GM12878 (cell line): ENCODE measurements around the gene GNB5. TPM values are rescaled to one million over a fixed set of nuclear protein-coding genes. Genes with fewer than 3 reads are reported as not detected.

Source experiments
- CHD2 ChIP-seq: IDR thresholded peaks from 2 replicates; pipeline ENCODE4 v1.6.1; 2011; ENCODE audit warnings: low read depth, low read length, improper control_type of control experiment, borderline replicate concordance
- DPF2 ChIP-seq: fragments of 450-650 bp; IDR thresholded peaks from 2 replicates; pipeline ENCODE4 v1.6.1; 2017; ENCODE audit warnings: mild to moderate bottlenecking
- EED ChIP-seq: sonication (generic); IDR thresholded peaks from 2 replicates; pipeline ENCODE4 v1.6.1; 2016; ENCODE audit warnings: antibody characterized with exemption, low read depth
- IRF5 ChIP-seq: fragments of 450-650 bp; IDR thresholded peaks from 2 replicates; pipeline ENCODE4 v1.6.1; 2017; ENCODE audit warnings: borderline replicate concordance
- KAT2A ChIP-seq: conservative IDR thresholded peaks from 2 replicates; pipeline ENCODE4 v1.6.1; 2011; ENCODE audit warnings: low read depth, low read length; ENCODE audit not compliant: control insufficient read depth
- NFIC ChIP-seq: IDR thresholded peaks from 2 replicates; pipeline ENCODE4 v1.6.1; 2012; ENCODE audit warnings: low read depth, mild to moderate bottlenecking, inconsistent platforms, low read length, moderate library complexity
- NFYA ChIP-seq: IDR thresholded peaks from 2 replicates; pipeline ENCODE4 v1.6.1; 2011; ENCODE audit warnings: low read depth, mild to moderate bottlenecking, low read length, improper control_type of control experiment, borderline replicate concordance
- PAX8 ChIP-seq: fragments of 450-650 bp; IDR thresholded peaks from 2 replicates; pipeline ENCODE4 v1.6.1; 2017; ENCODE audit warnings: mild to moderate bottlenecking, moderate library complexity
- POLR2A ChIP-seq: IDR thresholded peaks from 2 replicates; pipeline ENCODE4 v1.6.1; 2011; ENCODE audit warnings: low read depth, mild to moderate bottlenecking, low read length
- POU2F2 ChIP-seq: IDR thresholded peaks from 3 replicates; pipeline ENCODE4 v1.6.1; 2011; ENCODE audit warnings: low read depth, mild to moderate bottlenecking, low read length, borderline replicate concordance
- REST ChIP-seq: IDR thresholded peaks from 2 replicates; pipeline ENCODE4 v1.6.1; 2012; ENCODE audit warnings: mild to moderate bottlenecking, low read depth, low read length
- USF2 ChIP-seq: IDR thresholded peaks from 2 replicates; pipeline ENCODE4 v1.6.1; 2011; ENCODE audit warnings: low read depth, low read length, improper control_type of control experiment, borderline replicate concordance
- YBX1 ChIP-seq: fragments of 450-650 bp; IDR thresholded peaks from 2 replicates; pipeline ENCODE4 v1.6.1; 2016; ENCODE audit warnings: antibody characterized with exemption
- ZBTB11 ChIP-seq: fragments of 450-650 bp; formaldehyde crosslinking; IDR thresholded peaks from 2 replicates; pipeline ENCODE4 v1.5.0; 2022; ENCODE audit warnings: mild to moderate bottlenecking, missing genetic modification characterization
- ZBTB4 ChIP-seq: fragments of 450-650 bp; formaldehyde crosslinking; IDR thresholded peaks from 2 replicates; pipeline ENCODE4 v1.4.0; 2022; ENCODE audit warnings: mild to moderate bottlenecking, moderate library complexity
- ZNF207 ChIP-seq: fragments of 450-650 bp; IDR thresholded peaks from 2 replicates; pipeline ENCODE4 v1.6.1; 2014; ENCODE audit warnings: antibody characterized with exemption, mild to moderate bottlenecking, borderline replicate concordance
- ZNF217 ChIP-seq: fragments of 450-650 bp; IDR thresholded peaks from 2 replicates; pipeline ENCODE4 v1.6.1; 2017; ENCODE audit warnings: antibody characterized with exemption, mild to moderate bottlenecking
- polyA plus RNA-seq, 11 experiments: library from polyadenylated mRNA; depleted of rRNA in 4 of 11; unstranded in 6 of 11; stranded (reverse) in 5 of 11; fragments of >200 nt; fragmentation: Nextera tagmentation in 4 of 11; fragmentation: Illumina TruSeq in 1 of 11; extraction: Ambion mirVana in 4 of 11; extraction: Trizol in 1 of 11; gene quantifications; 1 replicate in 1 of 11; 2 replicates in 10 of 11; pipeline versions ENCODE4 v1.2.1 to v1.2.3, GENCODE V29; 2011 to 2016; ENCODE audit warnings: inconsistent platforms in 2 of 11, missing spikeins in 2 of 11, low read depth in 1 of 11
- total RNA-seq, 4 experiments: library from RNA; depleted of rRNA in 3 of 4; stranded (reverse); fragments of >200 nt in 3 of 4; fragmentation: Illumina TruSeq in 1 of 4; extraction: Trizol in 1 of 4; gene quantifications; 2 replicates each; pipeline versions ENCODE4 v1.2.1 to v1.2.3, GENCODE V29; 2013 to 2021

The GNB5 gene
- total and polyA plus RNA-seq, 10 of the 15 experiments (the other 5 are each of a cell fraction or from before 2014, with no cell fraction given) = 2.4 to 25.9 (median 15.2) TPM

- TF ChIP-seq CHD2 (no peak), POLR2A (no peak), REST (no peak), USF2 (no peak), ZBTB4 (CRISPR knock-in tag) (no peak), DPF2 (peak; percentile 26; the same call in 1 of the 2 replicates), PAX8 (no peak), ZNF217 (no peak; the same call in 1 of the 2 replicates), ZBTB11 (CRISPR knock-in tag) (no peak), NFIC (no peak), ZNF207 (no peak), POU2F2 (no peak), YBX1 (no peak), EED (no peak), IRF5 (no peak), KAT2A (no peak), NFYA (no peak)
Measured at GRCh38 chr15:52115598-52116427, 75.4 kb downstream of the GNB5 start (continued).
